GM19099 (cell line): ENCODE data around the gene C9orf153.

ENCODE experiments used
- POLR2A ChIP-seq: IDR thresholded peaks from 3 replicates; pipeline ENCODE4 v1.6.1; 2011; ENCODE audit warnings: low read depth; ENCODE audit not compliant: insufficient read length; ENCODE audit errors: extremely low read depth

C9orf153 gene

GRCh38 chr9:86183229-86184137, 76.0 kb downstream of the C9orf153 start:
- TF ChIP-seq POLR2A: no peak

GRCh38 chr9:86181379-86182315, 77.8 kb downstream of the C9orf153 start:
- TF ChIP-seq POLR2A: no peak

GRCh38 chr9:86178503-86178902, 81.0 kb downstream of the C9orf153 start:
- TF ChIP-seq POLR2A: no peak

- no peak for TF ChIP-seq POLR2A
These were observed 81.5 kb downstream of the C9orf153 start for GRCh38 chr9:86177995-86178394.

GRCh38 chr9:86176468-86176867, 83.0 kb downstream of the C9orf153 start:
- no peak for TF ChIP-seq POLR2A

GRCh38 chr9:86175743-86176456, 83.6 kb downstream of the C9orf153 start:
- TF ChIP-seq POLR2A: no peak

GRCh38 chr9:86175223-86175622, 84.2 kb downstream of the C9orf153 start:
- TF ChIP-seq POLR2A: no peak
